Keratinocyte (primary cell): ENCODE data around the gene BARD1. TPM values are rescaled to one million over a fixed set of nuclear protein-coding genes. Genes with fewer than 3 reads are reported as not detected.
"Not testable (repeated sequence)": the region's sequence is repeated elsewhere in the genome, so short reads cannot be mapped to it uniquely, and the experiment has no call there.

Experiments used
- DNase-seq: peaks from one replicate; pipeline ENCODE4 v3.0.0-alpha.2; 2011; ENCODE audit warnings: low read depth, missing footprints, low spot score
- FAIRE-seq: peaks from 2 replicates; lab custom pipeline; 2011; peaks lifted over from hg19 to GRCh38; lab: Jason Lieb, UNC
- H2AFZ ChIP-seq: 2 replicates; pipeline ENCODE4 v1.6.0; 2012; ENCODE audit warnings: low read length, control low read depth, inconsistent platforms; ENCODE audit not compliant: control insufficient read depth
- H3K27ac ChIP-seq: 2 replicates; pipeline ENCODE4 v1.5.1; 2011; ENCODE audit warnings: low read length; ENCODE audit not compliant: control insufficient read depth, insufficient read depth
- H3K27me3 ChIP-seq: 3 replicates; pipeline ENCODE4 v1.6.0; 2011; ENCODE audit warnings: low read length; ENCODE audit not compliant: control insufficient read depth, insufficient read depth; ENCODE audit errors: extremely low read depth
- H3K36me3 ChIP-seq, 2 experiments: 2 replicates in 1 of 2; 3 replicates in 1 of 2; pipeline ENCODE4 v1.5.1; 2011; ENCODE audit warnings: low read length in 2 of 2, mild to moderate bottlenecking in 1 of 2; ENCODE audit not compliant: control insufficient read depth in 2 of 2, insufficient read depth in 2 of 2; ENCODE audit errors: extremely low read depth in 1 of 2
- H3K4me1 ChIP-seq: 3 replicates; pipeline ENCODE4 v1.5.1; 2011; ENCODE audit warnings: low read length; ENCODE audit not compliant: control insufficient read depth, insufficient read depth; ENCODE audit errors: extremely low read depth
- H3K4me2 ChIP-seq: 3 replicates; pipeline ENCODE4 v1.6.0; 2011; ENCODE audit warnings: low read depth, low read length; ENCODE audit not compliant: control insufficient read depth, insufficient read depth; ENCODE audit errors: extremely low read depth
- H3K4me3 ChIP-seq, 3 experiments: fragments of 200-600 bp in 1 of 3; sonication (generic) in 1 of 3; 2 replicates in 2 of 3; 3 replicates in 1 of 3; pipeline ENCODE4 v1.5.1; 2011 to 2016; ENCODE audit warnings: low read length in 3 of 3, mild to moderate bottlenecking in 3 of 3, control low read depth in 2 of 3, inconsistent platforms in 1 of 3, low read depth in 1 of 3, mixed read lengths in 1 of 3, mixed run types in 1 of 3, moderate library complexity in 1 of 3; ENCODE audit not compliant: control insufficient read depth in 2 of 3, insufficient read depth in 2 of 3; ENCODE audit errors: extremely low read depth in 1 of 3
- H3K79me2 ChIP-seq: 2 replicates; pipeline ENCODE4 v1.6.0; 2012; ENCODE audit warnings: low read length; ENCODE audit not compliant: control insufficient read depth, insufficient read depth
- H3K9ac ChIP-seq: 3 replicates; pipeline ENCODE4 v1.6.0; 2011; ENCODE audit warnings: low read length; ENCODE audit not compliant: control insufficient read depth, insufficient read depth; ENCODE audit errors: extremely low read depth
- H3K9me1 ChIP-seq: 3 replicates; pipeline ENCODE4 v1.6.0; 2011; ENCODE audit warnings: low read length; ENCODE audit not compliant: control insufficient read depth, insufficient read depth; ENCODE audit errors: extremely low read depth
- H3K9me3 ChIP-seq: 2 replicates; pipeline ENCODE4 v1.5.1; 2012; ENCODE audit warnings: low read depth, low read length; ENCODE audit not compliant: control insufficient read depth
- H4K20me1 ChIP-seq: 3 replicates; pipeline ENCODE4 v1.6.0; 2011; ENCODE audit warnings: low read length; ENCODE audit not compliant: control insufficient read depth, insufficient read depth; ENCODE audit errors: extremely low read depth
- CTCF ChIP-seq, 3 experiments: IDR thresholded peaks in 1 of 3; conservative IDR thresholded peaks in 1 of 3; optimal IDR thresholded peaks in 1 of 3; 2 replicates in 2 of 3; 3 replicates in 1 of 3; pipeline versions ENCODE3 to v1.5.1; 2011; ENCODE audit warnings: low read length in 3 of 3, mild to moderate bottlenecking in 3 of 3, moderate library complexity in 2 of 3, control low read depth in 1 of 3, inconsistent platforms in 1 of 3; ENCODE audit not compliant: insufficient read depth in 2 of 3; ENCODE audit errors: extremely low read depth in 1 of 3
- EZH2 ChIP-seq: IDR thresholded peaks from one replicate; pipeline ENCODE4 v1.6.1; 2012; ENCODE audit warnings: inconsistent platforms, mild to moderate bottlenecking, low read length, moderate library complexity
- dilution Hi-C: fragments of 300-500 bp; cut with MboI; formaldehyde crosslinking; loops from one replicate; pipeline ENCODE4 v1.7.0; 2020; ENCODE audit warnings: low sequenced_read_pairs; ENCODE audit not compliant: extremely low pct_ligation_motif_present
- polyA plus RNA-seq, 5 experiments: library from polyadenylated mRNA; depleted of rRNA in 3 of 5; stranded (reverse) in 3 of 5; stranded (forward) in 1 of 5; unstranded in 1 of 5; fragments of >200 nt; gene quantifications; 1 replicate in 1 of 5; 2 replicates in 3 of 5; 3 replicates in 1 of 5; pipeline versions ENCODE4 v1.2.1 to v1.2.3, GENCODE V29; 2011 to 2012; ENCODE audit warnings: missing spikeins in 2 of 5, low read depth in 1 of 5, low replicate concordance in 1 of 5

Gene BARD1
- polyA plus RNA-seq, 1 donor (not counting 4 experiments of a cell fraction or from before 2014, with no cell fraction given): 4.6 TPM

GRCh38 chr2:214724741-214725140, 84.7 kb downstream of the BARD1 start:
- H3K9ac ChIP-seq: no peak overlapping the region
- TF ChIP-seq CTCF (optimal IDR thresholded peaks at IDR 0.05 in 1 of 3, IDR thresholded peaks at IDR 0.05 in 1 of 3, conservative IDR thresholded peaks at IDR 0.05 in 1 of 3; ENCODE audit: extremely low read depth in 1 of 3, insufficient read depth in 2 of 3, low read length in 3 of 3) (no peak), EZH2 (no peak)
- H3K4me2 ChIP-seq: no peak overlapping the region
- H2AFZ ChIP-seq: no peak overlapping the region
- no peaks in the 10 kb centered on the region for H3K79me2 ChIP-seq
- dilution Hi-C loops: no loop called here
- H3K4me1 ChIP-seq: no peaks in the 10 kb centered on the region
- H3K36me3 ChIP-seq: no peaks in the 10 kb centered on the region
- FAIRE-seq (no peak), DNase-seq (no peak)
- H3K27ac ChIP-seq: no peak overlapping the region
- H3K9me3 ChIP-seq: no peaks in the 10 kb centered on the region
- H3K27me3 ChIP-seq: no peaks in the 10 kb centered on the region
- no peaks in the 10 kb centered on the region for H3K9me1 ChIP-seq
- H4K20me1 ChIP-seq: no peaks in the 10 kb centered on the region
- no peak overlapping the region for H3K4me3 ChIP-seq

GRCh38 chr2:214717837-214718236, 91.6 kb downstream of the BARD1 start:
- dilution Hi-C loops, H3K27ac ChIP-seq, H3K36me3 ChIP-seq, H3K9me3 ChIP-seq, H3K4me3 ChIP-seq, H3K27me3 ChIP-seq, FAIRE-seq, H4K20me1 ChIP-seq, H2AFZ ChIP-seq, H3K4me2 ChIP-seq, H3K9ac ChIP-seq, H3K4me1 ChIP-seq, H3K9me1 ChIP-seq, H3K79me2 ChIP-seq, DNase-seq: not testable (repeated sequence)

- no peak for FAIRE-seq
- Histone ChIP-seq H3K9me3 (no peaks in the 10 kb centered on the region), H3K9ac (no peak overlapping the region), H3K36me3 (no peaks in the 10 kb centered on the region), H2AFZ (no peak overlapping the region), H3K4me2 (no peak overlapping the region), H3K79me2 (no peaks in the 10 kb centered on the region), H3K4me1 (no peaks in the 10 kb centered on the region), H3K27me3 (no peaks in the 10 kb centered on the region), H3K27ac (no peak overlapping the region), H4K20me1 (no peaks in the 10 kb centered on the region), H3K4me3 (no peak overlapping the region), H3K9me1 (no peaks in the 10 kb centered on the region)
- dilution Hi-C loops: no loop called here
- TF ChIP-seq EZH2: no peak
- no peak for TF ChIP-seq CTCF (optimal IDR thresholded peaks at IDR 0.05 in 1 of 3, IDR thresholded peaks at IDR 0.05 in 1 of 3, conservative IDR thresholded peaks at IDR 0.05 in 1 of 3; ENCODE audit: extremely low read depth in 1 of 3, insufficient read depth in 2 of 3, low read length in 3 of 3)
- no peak for DNase-seq
Observed at GRCh38 chr2:214716811-214717560, 92.5 kb downstream of the BARD1 start.
